Activated CD4-positive, alpha-beta memory T cell treated with anti-CD3 and anti-CD28 coated beads, Interleukin-2, amount 10 ng/mL, durations not matched to agents 7 days and 5 days (primary cell): ENCODE measurements around the gene IZUMO4. TPM values are rescaled to one million over a fixed set of nuclear protein-coding genes. Genes with fewer than 3 reads are reported as not detected.

ENCODE experiments used
- CTCF ChIA-PET: fragments of 350-600 bp; sonication (Branson Sonifier 250); formaldehyde crosslinking; loops from one replicate; lab custom pipeline; 2021; ENCODE audit warnings: antibody characterized with exemption, inconsistent platforms; lab: Charles Lee
- POLR2A ChIA-PET: fragments of 350-600 bp; sonication (Branson Sonifier 250); formaldehyde crosslinking; loops from one replicate; lab custom pipeline; 2021; ENCODE audit warnings: antibody characterized with exemption; lab: Charles Lee
- DNase-seq: peaks from one replicate; pipeline ENCODE4 v3.0.0-alpha.2; 2020
- H3K27ac Mint-ChIP-seq: one replicate; pipeline ENCODE4 v1.8.0; 2021; ENCODE audit warnings: mild to moderate bottlenecking, mixed read lengths
- H3K27me3 Mint-ChIP-seq: one replicate; pipeline ENCODE4 v1.8.0; 2021; ENCODE audit warnings: mixed read lengths
- H3K36me3 Mint-ChIP-seq: one replicate; pipeline ENCODE4 v1.8.0; 2021; ENCODE audit warnings: low read depth, mixed read lengths
- H3K4me1 Mint-ChIP-seq: one replicate; pipeline ENCODE4 v1.8.0; 2021; ENCODE audit warnings: mixed read lengths
- H3K4me3 Mint-ChIP-seq: one replicate; pipeline ENCODE4 v1.8.0; 2021; ENCODE audit warnings: mild to moderate bottlenecking, mixed read lengths
- H3K9me3 Mint-ChIP-seq: one replicate; pipeline ENCODE4 v1.8.0; 2021; ENCODE audit warnings: mixed read lengths
- total RNA-seq, 2 experiments: library from RNA; stranded (reverse); gene quantifications; one replicate each; pipeline ENCODE4 v1.2.3, GENCODE V29; 2021

The IZUMO4 gene
- total RNA-seq, 2 experiments from 2014 or later, result 10.3 to 10.5 TPM

DNA sequence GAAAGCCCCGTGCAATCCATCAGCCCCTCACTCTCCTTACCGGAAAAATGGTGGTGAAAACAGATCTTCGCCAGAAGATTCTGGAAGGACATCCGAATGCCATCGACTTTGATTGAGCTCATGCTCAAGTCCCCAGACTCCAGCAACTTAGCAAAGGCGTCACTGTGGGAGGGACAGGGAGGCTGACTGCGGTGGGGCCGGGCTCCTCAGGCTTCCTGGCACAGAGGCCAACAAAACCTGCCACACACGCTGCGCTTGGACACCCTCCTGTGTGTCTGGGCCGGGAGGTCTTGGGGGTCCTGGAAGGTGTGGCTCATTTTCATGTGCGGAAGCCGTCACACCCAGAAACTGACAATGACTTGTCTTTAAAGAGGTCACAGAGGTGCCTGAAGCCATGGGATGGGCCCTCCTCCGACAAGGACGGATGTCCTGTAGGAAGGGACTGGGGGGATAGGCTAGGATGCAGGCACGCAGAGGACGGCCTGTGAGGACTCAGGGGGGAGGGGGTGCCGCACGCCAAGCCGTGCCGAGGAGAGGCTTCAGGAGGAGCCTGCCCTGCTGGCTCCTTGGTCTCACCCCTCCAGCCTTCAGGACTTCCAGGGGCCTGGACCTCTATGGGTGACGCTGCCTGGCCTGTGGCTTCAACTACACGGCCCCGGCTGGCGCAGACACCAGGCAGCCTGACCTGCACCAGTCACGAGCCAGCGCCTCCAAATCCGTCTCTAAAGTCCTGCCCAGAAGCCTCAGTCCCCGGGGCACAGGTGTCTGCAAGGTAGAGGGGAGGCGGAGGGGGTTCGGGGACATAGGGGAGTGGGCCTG is 12.5 kb downstream of the IZUMO4 start:
- H3K27ac Mint-ChIP-seq, result no peak overlapping the region
- no peaks in the 10 kb centered on the region for H3K9me3 Mint-ChIP-seq
- ChIA-PET POLR2A (no interaction called here), CTCF (no interaction called here)
- H3K36me3 Mint-ChIP-seq, result peaks cover 67% of the 10 kb centered on the region
- no peak for DNase-seq
- H3K4me1 Mint-ChIP-seq, result no peaks in the 10 kb centered on the region
- no peaks in the 10 kb centered on the region for H3K27me3 Mint-ChIP-seq
- H3K4me3 Mint-ChIP-seq, result no peak overlapping the region

DNA sequence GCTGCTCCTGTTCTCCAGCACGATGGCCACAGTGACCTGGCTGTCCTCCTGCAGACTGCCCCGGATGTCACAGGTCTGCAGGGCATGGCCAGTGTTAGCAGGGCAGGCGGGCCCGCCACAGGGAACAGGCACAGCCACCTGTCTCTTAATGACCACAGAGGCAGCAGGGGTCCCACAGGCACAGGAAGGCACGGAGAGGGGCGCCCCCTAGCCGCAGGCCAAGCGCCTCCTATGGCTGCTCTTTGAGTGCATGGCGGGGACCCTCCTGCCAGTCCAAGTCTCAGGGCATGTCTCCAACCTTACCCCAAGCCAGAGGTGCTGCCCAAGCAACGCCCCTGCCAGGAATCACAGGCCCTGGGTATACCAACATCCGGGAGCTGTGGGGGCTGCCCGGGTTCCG is 14.1 kb downstream of the IZUMO4 start:
- CTCF ChIA-PET, result interaction anchor here (1.0 kb wide), 1 partner anchor 91 kb away, joined by 3 read pairs; no protein-coding TSS in a partner anchor
- DNase-seq, result no peak
- no peaks in the 10 kb centered on the region for H3K27me3 Mint-ChIP-seq
- peaks cover 64% of the 10 kb centered on the region for H3K36me3 Mint-ChIP-seq
- no peak overlapping the region for H3K27ac Mint-ChIP-seq
- no peak overlapping the region for H3K4me3 Mint-ChIP-seq
- POLR2A ChIA-PET, result no interaction called here
- H3K9me3 Mint-ChIP-seq, result no peaks in the 10 kb centered on the region
- no peaks in the 10 kb centered on the region for H3K4me1 Mint-ChIP-seq

DNA sequence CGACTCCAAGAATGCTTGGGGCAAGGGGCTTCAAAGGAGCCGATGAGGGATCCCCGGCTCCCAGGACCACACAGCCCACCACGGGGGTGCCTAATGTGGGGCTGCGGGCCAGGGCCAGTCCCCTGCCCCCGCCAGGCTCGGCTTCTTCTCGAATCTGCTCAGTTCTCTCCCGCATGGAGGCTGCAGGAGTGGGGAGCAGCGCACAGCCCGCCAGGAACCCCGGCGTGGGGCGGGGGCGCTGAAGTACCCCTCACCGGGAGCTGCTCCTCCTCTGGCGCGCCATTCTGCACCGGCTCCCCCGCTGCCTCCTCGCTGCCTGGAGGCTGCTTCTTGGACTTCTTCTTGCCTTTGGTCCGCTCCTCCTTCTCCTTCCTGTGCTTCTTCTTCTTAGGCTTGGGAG is 14.7 kb downstream of the IZUMO4 start:
- CTCF ChIA-PET, result interaction anchor here (1.0 kb wide), 1 partner anchor 92 kb away, joined by 3 read pairs; no protein-coding TSS in a partner anchor
- Mint-ChIP-seq H3K9me3 (no peaks in the 10 kb centered on the region), H3K4me1 (no peaks in the 10 kb centered on the region), H3K27ac (no peak overlapping the region), H3K27me3 (no peaks in the 10 kb centered on the region), H3K4me3 (no peak overlapping the region), H3K36me3 (peaks cover 60% of the 10 kb centered on the region)
- POLR2A ChIA-PET, result no interaction called here
- DNase-seq, result no peak

DNA sequence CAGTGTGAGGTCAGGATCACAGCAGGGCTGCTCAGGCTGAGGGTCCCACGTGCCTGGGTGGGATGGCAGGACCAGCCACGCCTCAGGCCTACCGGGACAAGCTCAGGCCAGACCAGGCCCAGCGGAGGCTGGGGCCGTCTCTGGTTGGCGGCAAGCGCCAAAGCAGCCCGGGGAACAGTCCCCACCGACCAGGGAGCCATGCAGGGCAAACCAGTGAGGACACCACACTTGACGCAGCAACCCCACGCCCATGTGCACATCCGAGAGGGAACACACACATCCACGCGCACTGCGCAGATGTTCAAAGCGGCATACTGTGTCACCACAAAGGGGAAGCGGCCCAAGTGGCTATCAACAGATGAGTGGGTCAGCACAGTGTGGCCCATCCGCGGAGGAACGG is 15.2 kb downstream of the IZUMO4 start:
- Mint-ChIP-seq H3K36me3 (peaks cover 55% of the 10 kb centered on the region), H3K4me3 (no peak overlapping the region), H3K9me3 (no peaks in the 10 kb centered on the region), H3K27ac (no peak overlapping the region), H3K4me1 (no peaks in the 10 kb centered on the region), H3K27me3 (no peaks in the 10 kb centered on the region)
- ChIA-PET CTCF (interaction anchor here (1.0 kb wide), 1 partner anchor 92 kb away, joined by 3 read pairs; no protein-coding TSS in a partner anchor), POLR2A (no interaction called here)
- no peak for DNase-seq

DNA sequence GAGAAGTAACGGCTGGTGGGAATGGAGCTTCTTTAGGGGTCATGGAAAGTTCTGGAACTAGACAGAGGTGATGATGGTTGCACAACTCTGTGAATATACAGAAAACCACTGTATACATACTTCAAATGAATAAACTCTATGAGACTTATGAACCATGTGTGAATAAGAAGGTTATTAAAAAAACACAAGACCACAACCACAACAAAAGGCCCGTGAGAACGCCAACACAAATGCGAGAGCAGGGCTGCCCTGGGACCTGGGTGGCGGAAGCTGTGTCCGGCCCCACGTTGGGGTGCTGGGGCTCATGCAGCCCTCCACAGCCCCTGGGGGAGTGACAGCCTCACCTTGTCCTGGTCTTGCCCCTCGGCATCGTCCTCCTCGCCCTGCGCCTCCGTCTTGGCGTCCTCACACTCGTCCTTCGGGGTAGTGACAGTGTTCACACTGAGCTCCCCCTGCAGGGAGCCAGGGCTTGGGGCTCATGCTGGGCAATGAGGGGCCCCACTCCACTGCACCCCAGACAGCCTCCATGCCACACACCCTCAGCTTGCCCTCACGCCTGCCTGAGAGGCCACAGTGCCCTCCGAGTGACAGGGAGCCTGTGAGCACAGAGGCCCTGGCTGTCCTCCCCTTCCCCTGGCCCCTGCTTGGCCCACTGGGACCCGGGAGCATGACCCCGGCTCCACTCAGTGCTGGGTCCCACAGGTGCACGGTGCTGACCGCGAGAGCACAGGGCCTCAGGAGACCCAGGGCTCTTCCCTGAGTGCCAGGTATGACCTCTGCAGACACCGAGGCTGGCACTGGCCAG is 16.0 kb downstream of the IZUMO4 start:
- Mint-ChIP-seq H3K27me3 (no peaks in the 10 kb centered on the region), H3K9me3 (no peaks in the 10 kb centered on the region), H3K27ac (peak overlapping the region; percentile 11), H3K4me3 (no peak overlapping the region), H3K36me3 (peaks cover 52% of the 10 kb centered on the region), H3K4me1 (no peaks in the 10 kb centered on the region)
- DNase-seq, result no peak
- ChIA-PET POLR2A (interaction anchor here (1.2 to 1.3 kb wide), 3 partner anchors 30 to 364 kb away, joined by 3 read pairs; partner anchors contain the start of gene GADD45B), CTCF (no interaction called here)

DNA sequence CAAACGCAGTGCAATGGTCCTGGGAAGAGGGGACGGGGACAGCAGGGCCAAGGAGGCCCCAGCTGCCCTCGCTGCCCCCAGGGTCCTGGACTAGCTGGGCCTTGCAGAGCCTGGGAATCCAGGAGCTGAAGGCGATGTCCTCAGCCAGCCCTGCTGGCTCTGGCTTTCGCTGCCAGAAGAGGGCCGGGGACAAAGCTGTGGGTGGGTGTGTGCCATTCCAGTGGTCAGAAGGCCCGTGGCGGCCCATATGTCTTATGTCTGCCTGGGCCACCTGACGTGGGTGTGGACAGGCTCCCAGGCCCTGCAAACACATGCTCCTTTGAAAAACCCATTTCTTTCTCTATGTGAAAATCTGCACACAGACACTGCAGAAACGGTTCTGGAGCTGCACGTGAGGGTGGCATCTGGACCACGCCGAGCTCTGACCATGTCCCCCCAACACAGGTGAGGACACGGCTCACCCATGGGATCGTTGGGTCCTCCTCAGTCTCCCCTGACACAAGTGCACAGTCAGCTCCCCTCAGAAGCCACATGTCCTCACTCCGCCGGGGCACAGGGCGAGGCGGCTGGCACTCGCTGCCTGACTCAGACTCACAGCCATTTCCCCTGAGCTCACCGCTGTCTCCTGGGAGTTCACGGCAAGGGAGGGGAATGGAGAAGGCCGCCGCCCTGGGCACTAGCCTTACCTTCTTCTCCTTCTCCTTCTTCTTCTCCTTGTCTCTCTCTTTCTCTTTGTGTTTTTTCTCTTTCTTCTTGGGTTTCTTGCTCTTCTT is 16.9 kb downstream of the IZUMO4 start:
- no peak overlapping the region for H3K27ac Mint-ChIP-seq
- no peaks in the 10 kb centered on the region for H3K9me3 Mint-ChIP-seq
- peaks cover 54% of the 10 kb centered on the region for H3K36me3 Mint-ChIP-seq
- no peak overlapping the region for H3K4me3 Mint-ChIP-seq
- CTCF ChIA-PET, result no interaction called here
- H3K4me1 Mint-ChIP-seq, result no peaks in the 10 kb centered on the region
- POLR2A ChIA-PET, result interaction anchor here (1.2 to 1.3 kb wide), 3 partner anchors 31 to 363 kb away, joined by 3 read pairs; partner anchors contain the start of gene GADD45B
- DNase-seq, result no peak
- no peaks in the 10 kb centered on the region for H3K27me3 Mint-ChIP-seq

DNA sequence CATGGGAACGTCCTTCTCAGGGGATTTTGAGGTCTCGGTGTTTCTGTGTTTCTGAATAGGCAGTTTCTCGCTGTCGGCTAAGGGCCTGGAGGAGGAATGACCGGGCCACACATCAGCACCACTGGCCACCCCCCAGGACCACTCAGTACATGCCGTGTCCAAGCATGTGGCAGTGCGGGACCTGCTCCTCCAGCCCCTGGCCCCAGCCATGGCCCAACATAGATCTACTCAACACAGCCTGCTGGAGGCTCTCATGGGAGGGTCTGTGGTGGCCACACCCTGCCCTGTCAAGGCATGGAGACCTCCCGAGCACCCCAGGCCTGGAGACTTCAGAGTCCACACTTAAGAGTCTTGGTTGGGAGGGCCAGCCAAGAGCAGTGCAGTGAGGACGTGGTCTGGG is 17.5 kb downstream of the IZUMO4 start:
- DNase-seq, result no peak
- no peaks in the 10 kb centered on the region for H3K9me3 Mint-ChIP-seq
- peaks cover 56% of the 10 kb centered on the region for H3K36me3 Mint-ChIP-seq
- H3K27me3 Mint-ChIP-seq, result no peaks in the 10 kb centered on the region
- POLR2A ChIA-PET, result interaction anchor here (1.2 to 1.3 kb wide), 3 partner anchors 31 to 362 kb away, joined by 3 read pairs; partner anchors contain the start of gene GADD45B
- no peak overlapping the region for H3K27ac Mint-ChIP-seq
- CTCF ChIA-PET, result no interaction called here
- no peaks in the 10 kb centered on the region for H3K4me1 Mint-ChIP-seq
- no peak overlapping the region for H3K4me3 Mint-ChIP-seq

DNA sequence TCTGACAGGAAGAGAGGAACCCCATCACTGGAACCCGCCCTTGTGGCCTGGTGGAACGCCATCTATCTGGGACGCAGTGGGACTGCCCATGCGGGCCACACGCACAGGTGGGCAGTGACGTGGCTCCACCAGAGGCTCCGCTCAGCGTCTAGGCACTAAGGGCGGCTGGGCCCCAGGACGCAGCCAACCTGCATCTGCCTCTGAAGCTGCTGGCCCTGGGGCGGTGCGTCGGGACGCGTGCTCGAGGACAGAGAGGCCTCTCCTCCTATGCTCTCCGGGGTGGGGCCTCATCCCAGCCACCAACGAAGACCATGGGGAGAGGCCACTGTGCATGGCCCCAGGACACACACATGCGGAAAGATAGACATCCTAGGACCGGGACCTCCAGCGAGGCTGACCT is 18.1 kb downstream of the IZUMO4 start:
- H3K4me1 Mint-ChIP-seq, result no peaks in the 10 kb centered on the region
- CTCF ChIA-PET, result no interaction called here
- no peak overlapping the region for H3K4me3 Mint-ChIP-seq
- no peak for DNase-seq
- no peaks in the 10 kb centered on the region for H3K27me3 Mint-ChIP-seq
- peaks cover 52% of the 10 kb centered on the region for H3K36me3 Mint-ChIP-seq
- no peak overlapping the region for H3K27ac Mint-ChIP-seq
- POLR2A ChIA-PET, result no interaction called here
- no peaks in the 10 kb centered on the region for H3K9me3 Mint-ChIP-seq

DNA sequence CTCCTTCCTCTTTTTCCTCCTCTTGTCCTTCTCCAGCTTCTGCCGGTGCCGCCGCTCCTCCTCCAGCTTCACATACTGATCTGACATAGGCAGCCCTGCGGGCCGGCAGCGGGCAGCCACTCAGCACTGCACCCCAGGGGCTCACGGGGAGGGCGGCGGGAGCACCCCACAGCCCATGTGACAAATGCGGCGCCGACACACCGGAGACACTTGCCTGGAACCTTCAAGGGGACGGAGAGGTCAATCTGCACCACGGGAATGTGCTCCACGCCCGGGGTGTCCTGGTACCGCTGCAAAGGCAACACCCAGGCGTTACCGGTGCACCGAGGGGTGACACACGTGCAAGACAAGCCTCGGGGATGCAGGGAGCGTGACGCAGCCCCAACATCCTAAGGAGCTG is 18.6 kb downstream of the IZUMO4 start:
- Mint-ChIP-seq H3K36me3 (peaks cover 53% of the 10 kb centered on the region), H3K27ac (no peak overlapping the region), H3K4me3 (no peak overlapping the region), H3K9me3 (no peaks in the 10 kb centered on the region), H3K27me3 (no peaks in the 10 kb centered on the region), H3K4me1 (no peaks in the 10 kb centered on the region)
- no peak for DNase-seq
- POLR2A ChIA-PET, result no interaction called here
- CTCF ChIA-PET, result no interaction called here

DNA sequence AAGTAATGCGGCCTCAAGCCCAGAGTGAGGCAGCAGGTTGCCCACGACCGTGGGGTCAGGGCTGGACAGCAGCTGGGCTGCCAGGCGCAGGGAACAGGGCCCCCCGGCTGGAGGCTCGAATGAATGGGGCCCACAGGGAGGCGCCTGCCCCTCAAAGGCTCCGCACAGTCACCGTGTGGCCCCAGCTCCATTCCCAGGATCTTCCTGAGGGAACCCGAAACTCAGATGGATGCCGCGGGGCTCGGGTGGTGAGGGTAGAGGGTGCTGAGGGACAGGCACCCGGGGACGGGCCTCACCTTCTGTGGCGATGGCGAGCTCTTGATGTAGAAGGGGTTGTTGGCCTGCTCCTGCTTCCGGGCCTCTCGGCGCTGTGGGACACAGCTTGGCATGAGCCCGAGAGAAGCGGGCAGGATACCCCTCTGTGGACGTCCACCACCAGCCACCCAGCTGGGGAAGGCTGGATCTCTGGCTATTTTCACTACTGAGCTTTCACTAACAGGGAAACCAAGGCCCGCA is 19.3 kb downstream of the IZUMO4 start:
- no peaks in the 10 kb centered on the region for H3K4me1 Mint-ChIP-seq
- DNase-seq, result no peak
- ChIA-PET POLR2A (no interaction called here), CTCF (no interaction called here)
- H3K4me3 Mint-ChIP-seq, result no peak overlapping the region
- peaks cover 58% of the 10 kb centered on the region for H3K36me3 Mint-ChIP-seq
- no peaks in the 10 kb centered on the region for H3K27me3 Mint-ChIP-seq
- no peak overlapping the region for H3K27ac Mint-ChIP-seq
- H3K9me3 Mint-ChIP-seq, result no peaks in the 10 kb centered on the region

DNA sequence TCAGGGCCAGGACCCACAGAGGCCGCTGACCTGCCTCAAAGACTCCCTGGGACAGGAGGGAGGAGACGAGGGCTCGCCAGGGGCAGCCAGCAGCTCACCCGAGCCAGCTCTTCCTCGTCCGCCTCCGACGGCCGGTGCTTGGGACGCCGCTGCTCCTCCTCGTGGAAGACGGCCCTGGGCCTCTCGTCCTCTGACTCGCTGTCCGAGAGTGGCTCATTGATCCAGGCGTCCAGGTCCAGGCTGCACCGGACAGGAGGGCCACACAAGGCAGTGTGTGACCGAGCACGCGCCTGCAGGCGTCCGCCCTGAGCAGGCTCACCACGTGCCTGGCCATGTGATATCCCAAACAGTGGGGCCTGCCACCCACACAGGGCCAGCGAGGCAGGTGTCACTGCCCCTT is 19.8 kb downstream of the IZUMO4 start:
- no peaks in the 10 kb centered on the region for H3K27me3 Mint-ChIP-seq
- H3K9me3 Mint-ChIP-seq, result no peaks in the 10 kb centered on the region
- H3K36me3 Mint-ChIP-seq, result peaks cover 62% of the 10 kb centered on the region
- POLR2A ChIA-PET, result no interaction called here
- no peak for DNase-seq
- CTCF ChIA-PET, result no interaction called here
- no peak overlapping the region for H3K4me3 Mint-ChIP-seq
- H3K4me1 Mint-ChIP-seq, result no peaks in the 10 kb centered on the region
- no peak overlapping the region for H3K27ac Mint-ChIP-seq

DNA sequence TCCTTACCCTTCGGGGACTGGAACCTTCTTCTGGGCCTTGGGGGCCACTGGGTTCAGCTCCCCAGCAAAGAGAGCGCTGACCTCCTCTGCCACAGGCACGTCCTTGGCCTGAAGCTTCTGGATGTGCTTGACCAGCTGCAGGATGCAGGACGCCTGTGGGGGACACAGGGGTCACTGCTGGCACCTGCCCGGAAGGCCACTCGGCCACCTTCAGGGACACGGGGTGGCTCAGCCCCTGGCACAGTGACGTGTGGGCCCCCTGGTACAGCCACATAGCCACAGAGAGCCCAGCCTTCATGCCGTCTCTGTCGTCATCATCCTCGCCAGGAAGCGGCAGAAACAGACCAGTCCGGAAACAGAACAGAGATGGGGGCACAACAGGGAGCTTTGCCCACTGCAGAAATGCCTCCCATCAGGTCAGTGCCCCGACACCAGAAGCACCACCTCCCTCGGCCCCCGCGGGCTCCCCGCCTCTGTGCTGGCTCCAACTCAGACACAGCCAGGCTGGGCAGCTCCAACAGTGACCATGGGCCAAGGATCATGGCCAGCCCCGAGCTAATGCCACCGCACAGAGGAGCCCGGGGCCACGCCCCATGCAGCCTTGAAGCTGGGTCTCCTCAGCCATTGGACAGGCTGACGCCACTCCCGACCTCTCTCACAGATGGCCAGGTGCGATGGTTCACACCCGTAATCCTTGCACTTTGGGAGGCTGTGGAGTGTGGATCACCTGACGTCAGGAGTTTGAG is 20.7 kb downstream of the IZUMO4 start:
- DNase-seq, result no peak
- Mint-ChIP-seq H3K9me3 (no peaks in the 10 kb centered on the region), H3K27me3 (no peaks in the 10 kb centered on the region), H3K36me3 (peaks cover 60% of the 10 kb centered on the region), H3K27ac (no peak overlapping the region), H3K4me3 (no peak overlapping the region), H3K4me1 (no peaks in the 10 kb centered on the region)
- POLR2A ChIA-PET, result no interaction called here
- CTCF ChIA-PET, result no interaction called here
